Measurements from ENCODE around the gene SEMA3D.

SEMA3D gene

GRCh38 chr7:85184599-85185423, 2.0 kb downstream of the SEMA3D start:
- H3K56ac ChIP-seq (ENCODE audit: low read length) = no peak overlapping the region
- no peak overlapping the region for H4K5ac ChIP-seq (ENCODE audit: low read length)
- peaks cover 2% of the 10 kb centered on the region for H3K27me3 ChIP-seq (ENCODE audit: insufficient read depth, low read length, poor library complexity)
- H3K4me3 ChIP-seq (ENCODE audit: low read length) = no peak overlapping the region
- peak overlapping the region; percentile 99 for H3K4me2 ChIP-seq (ENCODE audit: low read length)
- no peaks in the 10 kb centered on the region for H3K79me1 ChIP-seq (ENCODE audit: low read length)
- no peaks in the 10 kb centered on the region for H3K4me1 ChIP-seq (ENCODE audit: control insufficient read depth, low read depth, low read length)
- no peak overlapping the region for H2AK5ac ChIP-seq (ENCODE audit: low read length)
- H2BK5ac ChIP-seq (ENCODE audit: low read length) = no peak overlapping the region
- H3K23ac ChIP-seq (ENCODE audit: low read length) = no peak overlapping the region
- no peak overlapping the region for H4K8ac ChIP-seq (ENCODE audit: low read depth, low read length)
- H2BK120ac ChIP-seq (ENCODE audit: low read depth, low read length) = no peak overlapping the region
- no CpG with 5 or more reads among the region's 21 CpGs for WGBS (ENCODE audit: extremely low coverage, insufficient coverage, low lambda C conversion rate)
- no peaks in the 10 kb centered on the region for H3K36me3 ChIP-seq (ENCODE audit: control insufficient read depth, insufficient read depth, low read length)
- no peaks in the 10 kb centered on the region for H3K79me2 ChIP-seq (ENCODE audit: control insufficient read depth, insufficient read depth, low read length)
- H3K4ac ChIP-seq (ENCODE audit: low read depth, low read length) = no peak overlapping the region
- no peak overlapping the region for H3K9ac ChIP-seq (ENCODE audit: low read length)
- H3K27ac ChIP-seq (ENCODE audit: low read depth, low read length) = no peak overlapping the region
- no peak overlapping the region for H2BK15ac ChIP-seq (replicated peaks; ENCODE audit: low read depth)
- peak; percentile 63 for DNase-seq
- no peak overlapping the region for H3K18ac ChIP-seq (ENCODE audit: low read length)

GRCh38 chr7:85183296-85183695, 3.6 kb downstream of the SEMA3D start:
- Histone ChIP-seq H2BK120ac (ENCODE audit: low read depth, low read length) (no peak overlapping the region), H3K23ac (ENCODE audit: low read length) (no peak overlapping the region), H4K5ac (ENCODE audit: low read length) (no peak overlapping the region), H3K4me3 (ENCODE audit: low read length) (no peak overlapping the region), H3K4ac (ENCODE audit: low read depth, low read length) (no peak overlapping the region), H2BK15ac (replicated peaks; ENCODE audit: low read depth) (no peak overlapping the region), H3K79me2 (ENCODE audit: control insufficient read depth, insufficient read depth, low read length) (no peaks in the 10 kb centered on the region), H3K56ac (ENCODE audit: low read length) (no peak overlapping the region), H3K27ac (ENCODE audit: low read depth, low read length) (no peak overlapping the region), H2BK5ac (ENCODE audit: low read length) (no peak overlapping the region), H3K4me2 (ENCODE audit: low read length) (no peak overlapping the region), H4K8ac (ENCODE audit: low read depth, low read length) (no peak overlapping the region), H3K79me1 (ENCODE audit: low read length) (no peaks in the 10 kb centered on the region), H3K36me3 (ENCODE audit: control insufficient read depth, insufficient read depth, low read length) (no peaks in the 10 kb centered on the region), H2AK5ac (ENCODE audit: low read length) (no peak overlapping the region), H3K9ac (ENCODE audit: low read length) (no peak overlapping the region), H3K18ac (ENCODE audit: low read length) (no peak overlapping the region), H3K4me1 (ENCODE audit: control insufficient read depth, low read depth, low read length) (no peaks in the 10 kb centered on the region), H3K27me3 (ENCODE audit: insufficient read depth, low read length, poor library complexity) (peaks cover 2% of the 10 kb centered on the region)
- no peak for DNase-seq
- WGBS (ENCODE audit: extremely low coverage, insufficient coverage, low lambda C conversion rate) = no CpG with 5 or more reads among the region's 3 CpGs

- Histone ChIP-seq H2BK5ac (ENCODE audit: low read length) (no peak overlapping the region), H3K27me3 (ENCODE audit: insufficient read depth, low read length, poor library complexity) (no peaks in the 10 kb centered on the region), H3K23ac (ENCODE audit: low read length) (no peak overlapping the region), H4K5ac (ENCODE audit: low read length) (no peak overlapping the region), H2AK5ac (ENCODE audit: low read length) (no peak overlapping the region), H3K4me3 (ENCODE audit: low read length) (no peak overlapping the region), H4K8ac (ENCODE audit: low read depth, low read length) (no peak overlapping the region), H3K27ac (ENCODE audit: low read depth, low read length) (no peak overlapping the region), H3K4me2 (ENCODE audit: low read length) (no peak overlapping the region), H3K36me3 (ENCODE audit: control insufficient read depth, insufficient read depth, low read length) (no peaks in the 10 kb centered on the region), H3K9ac (ENCODE audit: low read length) (no peak overlapping the region), H3K79me1 (ENCODE audit: low read length) (no peaks in the 10 kb centered on the region), H3K79me2 (ENCODE audit: control insufficient read depth, insufficient read depth, low read length) (no peaks in the 10 kb centered on the region), H3K56ac (ENCODE audit: low read length) (no peak overlapping the region), H2BK120ac (ENCODE audit: low read depth, low read length) (no peak overlapping the region), H3K4ac (ENCODE audit: low read depth, low read length) (no peak overlapping the region), H3K18ac (ENCODE audit: low read length) (no peak overlapping the region), H3K4me1 (ENCODE audit: control insufficient read depth, low read depth, low read length) (no peaks in the 10 kb centered on the region), H2BK15ac (replicated peaks; ENCODE audit: low read depth) (no peak overlapping the region)
- DNase-seq = peak; percentile 38
- WGBS (ENCODE audit: extremely low coverage, insufficient coverage, low lambda C conversion rate) = no CpG with 5 or more reads among the region's 2 CpGs
Observed at GRCh38 chr7:85178531-85179298, 8.1 kb downstream of the SEMA3D start.

- Histone ChIP-seq H3K4me2 (ENCODE audit: low read length) (no peak overlapping the region), H4K8ac (ENCODE audit: low read depth, low read length) (no peak overlapping the region)
Observed at GRCh38 chr7:85177316-85177715, 9.5 kb downstream of the SEMA3D start.

GRCh38 chr7:85176197-85176596, 10.7 kb downstream of the SEMA3D start:
- no peak overlapping the region for H2AK5ac ChIP-seq (ENCODE audit: low read length)
- no peak overlapping the region for H3K9ac ChIP-seq (ENCODE audit: low read length)
- H3K56ac ChIP-seq (ENCODE audit: low read length) = no peak overlapping the region
- no peaks in the 10 kb centered on the region for H3K4me1 ChIP-seq (ENCODE audit: control insufficient read depth, low read depth, low read length)
- no peaks in the 10 kb centered on the region for H3K79me1 ChIP-seq (ENCODE audit: low read length)
- no peak overlapping the region for H3K4ac ChIP-seq (ENCODE audit: low read depth, low read length)
- H3K36me3 ChIP-seq (ENCODE audit: control insufficient read depth, insufficient read depth, low read length) = no peaks in the 10 kb centered on the region
- no peak overlapping the region for H4K5ac ChIP-seq (ENCODE audit: low read length)
- DNase-seq = no peak
- no CpG with 5 or more reads among the region's 1 CpG for WGBS (ENCODE audit: extremely low coverage, insufficient coverage, low lambda C conversion rate)
- H3K4me2 ChIP-seq (ENCODE audit: low read length) = no peak overlapping the region
- H3K23ac ChIP-seq (ENCODE audit: low read length) = no peak overlapping the region
- H2BK5ac ChIP-seq (ENCODE audit: low read length) = no peak overlapping the region
- H3K27me3 ChIP-seq (ENCODE audit: insufficient read depth, low read length, poor library complexity) = no peaks in the 10 kb centered on the region
- no peak overlapping the region for H2BK120ac ChIP-seq (ENCODE audit: low read depth, low read length)
- H3K79me2 ChIP-seq (ENCODE audit: control insufficient read depth, insufficient read depth, low read length) = no peaks in the 10 kb centered on the region
- no peak overlapping the region for H3K27ac ChIP-seq (ENCODE audit: low read depth, low read length)
- no peak overlapping the region for H3K18ac ChIP-seq (ENCODE audit: low read length)
- H4K8ac ChIP-seq (ENCODE audit: low read depth, low read length) = no peak overlapping the region
- no peak overlapping the region for H2BK15ac ChIP-seq (replicated peaks; ENCODE audit: low read depth)
- no peak overlapping the region for H3K4me3 ChIP-seq (ENCODE audit: low read length)

More at GRCh38 chr7:85177316-85177715, 9.5 kb downstream of the SEMA3D start:
- H2AK5ac ChIP-seq (ENCODE audit: low read length) = no peak overlapping the region
- H3K79me1 ChIP-seq (ENCODE audit: low read length) = no peaks in the 10 kb centered on the region
- H2BK120ac ChIP-seq (ENCODE audit: low read depth, low read length) = no peak overlapping the region
- no peak overlapping the region for H3K4me3 ChIP-seq (ENCODE audit: low read length)
- no peak for DNase-seq
- H3K4me1 ChIP-seq (ENCODE audit: control insufficient read depth, low read depth, low read length) = no peaks in the 10 kb centered on the region
- H3K9ac ChIP-seq (ENCODE audit: low read length) = no peak overlapping the region
- no peaks in the 10 kb centered on the region for H3K79me2 ChIP-seq (ENCODE audit: control insufficient read depth, insufficient read depth, low read length)
- no peak overlapping the region for H3K4ac ChIP-seq (ENCODE audit: low read depth, low read length)
- H3K36me3 ChIP-seq (ENCODE audit: control insufficient read depth, insufficient read depth, low read length) = no peaks in the 10 kb centered on the region
- no peak overlapping the region for H4K5ac ChIP-seq (ENCODE audit: low read length)
- no peak overlapping the region for H2BK5ac ChIP-seq (ENCODE audit: low read length)
- no peak overlapping the region for H3K23ac ChIP-seq (ENCODE audit: low read length)
- no peaks in the 10 kb centered on the region for H3K27me3 ChIP-seq (ENCODE audit: insufficient read depth, low read length, poor library complexity)
- H3K18ac ChIP-seq (ENCODE audit: low read length) = no peak overlapping the region
- no peak overlapping the region for H2BK15ac ChIP-seq (replicated peaks; ENCODE audit: low read depth)
- H3K27ac ChIP-seq (ENCODE audit: low read depth, low read length) = no peak overlapping the region
- H3K56ac ChIP-seq (ENCODE audit: low read length) = no peak overlapping the region

Measured in mesendoderm (in vitro differentiated cells).